Measurements from ENCODE around the gene KIF6. TPM values are rescaled to one million over a fixed set of nuclear protein-coding genes. Genes with fewer than 3 reads are reported as not detected.

The KIF6 gene
- polyA plus RNA-seq, 3 donors = 2.7 to 4.0 (median 3.6) TPM

GRCh38 chr6:39567091-39567490 is 158.1 kb downstream of the KIF6 start:
- DNase-seq (ENCODE audit: extremely low read depth in 1 of 11, low read depth in 9 of 11, low spot score in 4 of 11) = no peak

GRCh38 chr6:39566456-39566855 is 158.8 kb downstream of the KIF6 start:
- peak in 1 of 11 donors; percentile 21 for DNase-seq (ENCODE audit: extremely low read depth in 1 of 11, low read depth in 9 of 11, low spot score in 4 of 11)

- DNase-seq (ENCODE audit: extremely low read depth in 1 of 11, low read depth in 9 of 11, low spot score in 4 of 11) = no peak
These were observed 159.3 kb downstream of the KIF6 start for GRCh38 chr6:39565956-39566355.

- DNase-seq (ENCODE audit: extremely low read depth in 1 of 11, low read depth in 9 of 11, low spot score in 4 of 11) = no peak
These were observed 161.5 kb downstream of the KIF6 start for GRCh38 chr6:39563566-39564311.

GRCh38 chr6:39561536-39562266 is 163.5 kb downstream of the KIF6 start:
- no peak for DNase-seq (ENCODE audit: extremely low read depth in 1 of 11, low read depth in 9 of 11, low spot score in 4 of 11)

GRCh38 chr6:39560915-39561314 is 164.3 kb downstream of the KIF6 start:
- no peak for DNase-seq (ENCODE audit: extremely low read depth in 1 of 11, low read depth in 9 of 11, low spot score in 4 of 11)

GRCh38 chr6:39558591-39559190 is 166.5 kb downstream of the KIF6 start:
- no peak for DNase-seq (ENCODE audit: extremely low read depth in 1 of 11, low read depth in 9 of 11, low spot score in 4 of 11)

- no peak for DNase-seq (ENCODE audit: extremely low read depth in 1 of 11, low read depth in 9 of 11, low spot score in 4 of 11)
These were observed 167.1 kb downstream of the KIF6 start for GRCh38 chr6:39558079-39558478.

GRCh38 chr6:39555136-39555535 is 170.1 kb downstream of the KIF6 start:
- DNase-seq (ENCODE audit: extremely low read depth in 1 of 11, low read depth in 9 of 11, low spot score in 4 of 11) = no peak

GRCh38 chr6:39553860-39554802 is 171.1 kb downstream of the KIF6 start:
- no peak for DNase-seq (ENCODE audit: extremely low read depth in 1 of 11, low read depth in 9 of 11, low spot score in 4 of 11)

GRCh38 chr6:39553029-39553428 is 172.2 kb downstream of the KIF6 start:
- no peak for DNase-seq (ENCODE audit: extremely low read depth in 1 of 11, low read depth in 9 of 11, low spot score in 4 of 11)

- DNase-seq (ENCODE audit: extremely low read depth in 1 of 11, low read depth in 9 of 11, low spot score in 4 of 11) = no peak
These were observed 175.0 kb downstream of the KIF6 start for GRCh38 chr6:39550191-39550590.

GRCh38 chr6:39546731-39547130 is 178.5 kb downstream of the KIF6 start:
- DNase-seq (ENCODE audit: extremely low read depth in 1 of 11, low read depth in 9 of 11, low spot score in 4 of 11) = no peak

- no peak for DNase-seq (ENCODE audit: extremely low read depth in 1 of 11, low read depth in 9 of 11, low spot score in 4 of 11)
These were observed 181.3 kb downstream of the KIF6 start for GRCh38 chr6:39543950-39544349.

- DNase-seq (ENCODE audit: extremely low read depth in 1 of 11, low read depth in 9 of 11, low spot score in 4 of 11) = no peak
These were observed 182.1 kb downstream of the KIF6 start for GRCh38 chr6:39543095-39543494.

- no peak for DNase-seq (ENCODE audit: extremely low read depth in 1 of 11, low read depth in 9 of 11, low spot score in 4 of 11)
These were observed 184.8 kb downstream of the KIF6 start for GRCh38 chr6:39540454-39540853.

- no peak for DNase-seq (ENCODE audit: extremely low read depth in 1 of 11, low read depth in 9 of 11, low spot score in 4 of 11)
These were observed 194.9 kb downstream of the KIF6 start for GRCh38 chr6:39530201-39530759.

GRCh38 chr6:39527792-39528564 is 197.2 kb downstream of the KIF6 start:
- no peak for DNase-seq (ENCODE audit: extremely low read depth in 1 of 11, low read depth in 9 of 11, low spot score in 4 of 11)
